Measurements from ENCODE around the gene DCUN1D2.

The DCUN1D2 gene

DNA sequence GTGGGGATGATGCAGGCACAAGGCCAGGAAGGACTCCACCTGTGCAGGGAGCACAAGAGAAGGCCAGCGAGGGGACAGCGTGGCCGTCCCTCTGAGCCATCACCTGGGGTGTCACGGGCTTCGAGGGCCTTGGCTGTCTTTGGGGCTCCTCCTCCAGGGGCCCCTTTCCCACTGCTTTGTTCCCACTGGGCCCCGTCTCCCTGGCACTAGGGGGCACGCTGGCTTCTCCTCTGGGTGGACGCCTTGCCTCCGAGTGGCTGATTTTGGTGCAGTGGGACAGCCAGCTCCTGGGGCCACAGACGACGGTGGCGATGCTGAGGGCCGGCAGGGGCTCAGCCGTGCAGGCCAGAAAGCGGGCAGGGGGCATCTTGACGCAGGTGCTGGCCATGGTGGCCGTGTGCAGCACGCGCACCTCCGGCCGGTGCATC, 83.4 kb downstream of the DCUN1D2 start:
- DNase-seq (ENCODE audit: low spot score), result no peak

DNA sequence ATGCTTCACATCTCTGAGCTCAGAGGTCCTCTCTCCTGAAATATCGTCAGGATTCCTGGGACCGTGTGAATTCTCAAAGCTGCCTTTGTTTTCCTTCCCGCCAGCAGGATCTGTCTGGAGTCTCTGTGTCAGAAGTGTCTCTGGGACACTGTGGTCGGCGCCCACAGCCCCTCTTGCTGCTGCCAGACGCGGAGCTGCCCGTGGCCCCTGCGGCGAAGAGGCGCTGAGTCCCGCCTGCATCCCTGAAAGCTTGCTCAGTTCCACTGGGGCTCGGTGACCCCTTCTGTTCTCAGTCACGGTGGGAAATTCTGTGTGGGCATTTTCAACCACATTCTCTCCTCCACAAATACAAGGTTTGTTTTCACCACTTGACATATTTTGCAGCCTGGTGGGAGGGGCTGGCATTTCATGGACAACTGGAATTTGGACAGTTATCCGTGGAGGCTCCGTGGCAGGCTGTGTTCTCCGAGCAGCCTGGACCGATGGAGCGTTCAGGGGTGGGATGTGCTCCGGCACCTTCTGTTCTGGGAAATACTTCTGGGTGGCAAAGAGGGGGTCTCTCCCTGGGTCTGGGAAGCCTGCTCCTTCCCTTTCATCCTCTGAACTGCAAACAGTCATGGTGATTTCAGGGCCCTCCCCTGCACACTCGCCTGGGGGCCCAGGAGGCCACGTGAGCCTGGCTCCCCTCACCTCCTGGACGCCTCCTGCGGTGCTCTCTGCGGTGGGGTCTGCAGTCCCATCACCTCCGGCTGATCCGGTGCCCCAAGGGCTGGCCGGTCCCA, 84.0 kb downstream of the DCUN1D2 start:
- no peak for DNase-seq (ENCODE audit: low spot score)
